Astrocyte of the hippocampus (primary cell): ENCODE measurements around the gene ARL6IP4.
"Not testable (repeated sequence)": the region's sequence is repeated elsewhere in the genome, so short reads cannot be mapped to it uniquely, and the experiment has no call there.

ENCODE experiments used
- DNase-seq: peaks from one replicate; pipeline ENCODE4 v3.0.0; 2011; ENCODE audit warnings: low read depth, low spot score

ARL6IP4 gene

GRCh38 chr12:122980183-122981035 lies at the start of gene ARL6IP4:
Gene ARL6IP4, plus strand, starts transcription at chr12:122980681. Its CDS starts 459 bp downstream, at chr12:122981140.
- DNase-seq = peak; percentile 86

- DNase-seq = no peak
Measured at GRCh38 chr12:122932207-122932606, 48.3 kb upstream of the ARL6IP4 start.

GRCh38 chr12:122934722-122935121 lies 45.8 kb upstream of the ARL6IP4 start:
- no peak for DNase-seq

- DNase-seq = no peak
Measured at GRCh38 chr12:122935318-122935717, 45.2 kb upstream of the ARL6IP4 start.

- no peak for DNase-seq
Measured at GRCh38 chr12:122937622-122938091, 42.8 kb upstream of the ARL6IP4 start.

- no peak for DNase-seq
Measured at GRCh38 chr12:122939125-122939524, 41.4 kb upstream of the ARL6IP4 start.

GRCh38 chr12:122941351-122941750 lies 39.1 kb upstream of the ARL6IP4 start:
- not testable (repeated sequence) for DNase-seq

GRCh38 chr12:122942637-122943036 lies 37.8 kb upstream of the ARL6IP4 start:
- DNase-seq = no peak

- DNase-seq = no peak
Measured at GRCh38 chr12:122943196-122943595, 37.3 kb upstream of the ARL6IP4 start.

GRCh38 chr12:122944605-122945592 lies 35.6 kb upstream of the ARL6IP4 start:
- peak; percentile 85 for DNase-seq

GRCh38 chr12:122946690-122947341 lies 33.7 kb upstream of the ARL6IP4 start:
- peak; percentile 98 for DNase-seq

- DNase-seq = no peak
Measured at GRCh38 chr12:122947352-122947792, 33.1 kb upstream of the ARL6IP4 start.

- no peak for DNase-seq
Measured at GRCh38 chr12:122948605-122949004, 31.9 kb upstream of the ARL6IP4 start.

- no peak for DNase-seq
Measured at GRCh38 chr12:122949405-122949804, 31.1 kb upstream of the ARL6IP4 start.

GRCh38 chr12:122949816-122950675 lies 30.4 kb upstream of the ARL6IP4 start:
- DNase-seq = no peak

- DNase-seq = peak; percentile 56
Measured at GRCh38 chr12:122951406-122951805, 29.1 kb upstream of the ARL6IP4 start.

- peak; percentile 87 for DNase-seq
Measured at GRCh38 chr12:122951979-122952892, 28.2 kb upstream of the ARL6IP4 start.

GRCh38 chr12:122955156-122955555 lies 25.3 kb upstream of the ARL6IP4 start:
- no peak for DNase-seq

GRCh38 chr12:122956035-122956434 lies 24.4 kb upstream of the ARL6IP4 start:
- no peak for DNase-seq
